SU-DHL-6 (cell line): ENCODE data around the gene PLIN4.

ENCODE experiments used
- H2AFZ ChIP-seq: fragments of 200-600 bp; sonication (generic); 2 replicates; pipeline ENCODE4 v1.6.1; 2014; ENCODE audit warnings: low read depth, mild to moderate bottlenecking, moderate library complexity, mixed read lengths, antibody characterized with exemption, low read length; ENCODE audit not compliant: severe bottlenecking
- H3F3A ChIP-seq: fragments of 200-600 bp; shearing (Covaris generic); 2 replicates; pipeline ENCODE4 v1.6.0; 2016; ENCODE audit warnings: antibody characterized with exemption, mild to moderate bottlenecking; ENCODE audit not compliant: insufficient read depth
- H3K27ac ChIP-seq: fragments of 200-600 bp; sonication (generic); 2 replicates; pipeline ENCODE4 v1.5.1; 2016; ENCODE audit warnings: low read depth, mild to moderate bottlenecking, low read length, moderate library complexity, mixed read lengths
- H3K27me3 ChIP-seq: fragments of 200-600 bp; sonication (generic), shearing (Covaris generic); 2 replicates; pipeline ENCODE4 v1.6.0; 2014; ENCODE audit warnings: mild to moderate bottlenecking, low read length
- H3K36me3 ChIP-seq: fragments of 200-600 bp; sonication (generic); 2 replicates; pipeline ENCODE4 v1.6.1; 2014; ENCODE audit warnings: mild to moderate bottlenecking, low read length, mixed read lengths
- H3K4me2 ChIP-seq: fragments of 300-600, 200-600 bp; shearing (Covaris generic), sonication (generic); 2 replicates; pipeline ENCODE4 v1.6.0; 2014; ENCODE audit warnings: low read length, low read depth, mild to moderate bottlenecking; ENCODE audit not compliant: poor library complexity, severe bottlenecking
- H3K4me3 ChIP-seq: fragments of 200-600 bp; sonication (generic); 2 replicates; pipeline ENCODE4 v1.5.1; 2014; ENCODE audit warnings: antibody characterized with exemption, low read length, mild to moderate bottlenecking, mixed read lengths; ENCODE audit not compliant: insufficient read depth, poor library complexity, severe bottlenecking
- H3K79me2 ChIP-seq: fragments of 200-600 bp; sonication (generic); 2 replicates; pipeline ENCODE4 v1.6.1; 2014; ENCODE audit warnings: mild to moderate bottlenecking, low read length, moderate library complexity; ENCODE audit not compliant: insufficient read depth
- H3K9ac ChIP-seq: fragments of 200-600 bp; sonication (generic); 2 replicates; pipeline ENCODE4 v1.7.0; 2014; ENCODE audit warnings: mild to moderate bottlenecking, low read length
- H3K9me2 ChIP-seq: fragments of 200-600 bp; sonication (generic); replicated peaks from 2 replicates; pipeline ENCODE4 v1.6.1; 2014; ENCODE audit warnings: low read length; ENCODE audit not compliant: insufficient read depth
- H3K9me3 ChIP-seq: fragments of 200-600 bp; sonication (generic); 2 replicates; pipeline ENCODE4 v1.6.1; 2014; ENCODE audit warnings: low read length, mixed read lengths; ENCODE audit not compliant: insufficient read depth
- H4K20me1 ChIP-seq: fragments of 200-600 bp; sonication (generic); 2 replicates; pipeline ENCODE4 v1.6.1; 2014; ENCODE audit warnings: low read depth, mild to moderate bottlenecking, antibody characterized with exemption, low read length, moderate library complexity, mixed read lengths
- CTCF ChIP-seq: fragments of 200-600 bp; sonication (generic); IDR thresholded peaks from one replicate; pipeline ENCODE4 v1.5.1; 2017; ENCODE audit warnings: antibody characterized with exemption, mild to moderate bottlenecking, low read length, moderate library complexity; ENCODE audit not compliant: insufficient read depth, poor library complexity, severe bottlenecking
- EZH2phosphoT487 ChIP-seq: fragments of 200-600 bp; sonication (generic), shearing (Covaris generic); conservative IDR thresholded peaks from 2 replicates; pipeline ENCODE4 v1.6.1; 2018; ENCODE audit warnings: mild to moderate bottlenecking, antibody characterized with exemption, low read length, moderate library complexity, mixed read lengths

The PLIN4 gene

GRCh38 chr19:4499318-4499717, 19.0 kb downstream of the PLIN4 start:
- Histone ChIP-seq H3K27ac (no peak overlapping the region), H3K4me3 (no peak overlapping the region), H3K79me2 (no peaks in the 10 kb centered on the region), H3K9ac (no peak overlapping the region), H3K9me2 (no peaks in the 10 kb centered on the region), H3K36me3 (no peaks in the 10 kb centered on the region), H3F3A (no peaks in the 10 kb centered on the region), H3K9me3 (no peaks in the 10 kb centered on the region), H4K20me1 (no peaks in the 10 kb centered on the region), H3K27me3 (no peaks in the 10 kb centered on the region), H3K4me2 (no peak overlapping the region), H2AFZ (no peak overlapping the region)
- TF ChIP-seq CTCF (no peak), EZH2phosphoT487 (no peak)

- H3K9ac ChIP-seq = no peak overlapping the region
- no peaks in the 10 kb centered on the region for H3K27me3 ChIP-seq
- no peaks in the 10 kb centered on the region for H4K20me1 ChIP-seq
- no peaks in the 10 kb centered on the region for H3K9me3 ChIP-seq
- no peaks in the 10 kb centered on the region for H3F3A ChIP-seq
- no peaks in the 10 kb centered on the region for H3K9me2 ChIP-seq
- no peak overlapping the region for H3K4me3 ChIP-seq
- no peaks in the 10 kb centered on the region for H3K36me3 ChIP-seq
- H3K27ac ChIP-seq = no peak overlapping the region
- H3K4me2 ChIP-seq = no peak overlapping the region
- H2AFZ ChIP-seq = no peak overlapping the region
- TF ChIP-seq CTCF (no peak), EZH2phosphoT487 (no peak)
- no peaks in the 10 kb centered on the region for H3K79me2 ChIP-seq
Measured at GRCh38 chr19:4498694-4499093, 19.6 kb downstream of the PLIN4 start.

GRCh38 chr19:4497770-4498389, 20.4 kb downstream of the PLIN4 start:
- no peak for TF ChIP-seq EZH2phosphoT487
- no peak for TF ChIP-seq CTCF
- H3K36me3 ChIP-seq = no peaks in the 10 kb centered on the region
- no peak overlapping the region for H3K27ac ChIP-seq
- no peaks in the 10 kb centered on the region for H3K9me2 ChIP-seq
- no peak overlapping the region for H3K4me3 ChIP-seq
- no peaks in the 10 kb centered on the region for H3F3A ChIP-seq
- H3K27me3 ChIP-seq = no peaks in the 10 kb centered on the region
- H3K4me2 ChIP-seq = no peak overlapping the region
- H3K9me3 ChIP-seq = no peaks in the 10 kb centered on the region
- no peak overlapping the region for H3K9ac ChIP-seq
- H4K20me1 ChIP-seq = no peaks in the 10 kb centered on the region
- H3K79me2 ChIP-seq = no peaks in the 10 kb centered on the region
- no peak overlapping the region for H2AFZ ChIP-seq
